Measurements from ENCODE around the gene FIGNL1.

FIGNL1 gene

GRCh38 chr7:50397320-50397970, 52.7 kb downstream of the FIGNL1 start:
- no peak for DNase-seq (ENCODE audit: low read depth in 2 of 2)

GRCh38 chr7:50396856-50397255, 53.3 kb downstream of the FIGNL1 start:
- no peak for DNase-seq (ENCODE audit: low read depth in 2 of 2)

GRCh38 chr7:50394315-50394714, 55.8 kb downstream of the FIGNL1 start:
- no peak for DNase-seq (ENCODE audit: low read depth in 2 of 2)

Data from stimulated activated CD4-positive, alpha-beta T cell treated with anti-CD3 and anti-CD28 coated beads, Interleukin-1b, Interleukin-23, amount 100 ng/mL, for 4 hours (primary cell).